Middle frontal gyrus (tissue), 1 donor: ENCODE results near the gene FEM1C.

Experiments
- DNase-seq: peaks from one replicate; pipeline ENCODE4 v3.0.0-alpha.2; 2015; ENCODE audit warnings: low spot score; ENCODE audit errors: extremely low spot score

FEM1C gene

GRCh38 chr5:115558388-115558956 is 13.9 kb upstream of the FEM1C start:
- no peak for DNase-seq

- no peak for DNase-seq
Measured at GRCh38 chr5:115557667-115558387, 13.3 kb upstream of the FEM1C start.

- no peak for DNase-seq
Measured at GRCh38 chr5:115556276-115556675, 11.7 kb upstream of the FEM1C start.

- no peak for DNase-seq
Measured at GRCh38 chr5:115555084-115555633, 10.6 kb upstream of the FEM1C start.

DNA sequence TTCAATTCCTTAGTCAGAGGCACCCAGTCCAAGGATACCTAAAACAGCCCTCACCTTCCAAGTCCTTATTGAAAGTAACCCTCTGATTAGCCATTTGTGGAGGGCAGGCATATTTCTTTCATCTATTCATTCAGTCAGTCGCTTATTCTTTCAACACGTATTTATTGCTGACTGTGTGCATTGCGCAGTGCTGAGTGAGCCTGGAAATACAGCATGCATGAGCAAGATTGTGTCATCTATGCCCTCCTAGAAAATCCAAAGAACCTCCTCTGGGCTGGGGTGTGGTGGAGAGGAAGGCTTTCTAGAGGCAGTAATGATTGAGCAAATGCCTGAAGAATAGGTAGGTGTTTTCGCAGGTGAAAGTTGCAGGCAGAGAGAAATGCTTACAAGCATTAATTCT is 8.5 kb upstream of the FEM1C start:
- DNase-seq, result no peak

DNA sequence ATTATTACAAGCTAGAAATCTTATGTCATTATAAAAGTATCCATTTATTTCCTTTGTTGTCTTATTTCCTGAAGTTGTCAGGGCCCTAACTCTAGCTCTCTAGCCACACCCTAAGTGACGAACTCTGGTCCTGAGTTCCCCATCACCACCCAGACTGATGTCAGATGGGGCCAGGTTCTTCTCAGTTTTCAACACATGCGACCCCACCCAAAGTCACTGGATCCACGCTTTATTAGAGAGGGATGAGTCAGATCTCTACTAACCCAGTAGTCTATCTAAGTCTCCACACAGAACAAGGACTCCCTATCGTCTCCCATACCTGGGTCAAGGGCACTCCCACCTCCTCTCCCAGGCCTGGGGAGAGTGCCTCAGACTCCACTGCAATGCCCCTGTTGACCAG is 6.8 kb upstream of the FEM1C start:
- no peak for DNase-seq

- no peak for DNase-seq
Measured at GRCh38 chr5:115549154-115549553, 4.6 kb upstream of the FEM1C start.

DNA sequence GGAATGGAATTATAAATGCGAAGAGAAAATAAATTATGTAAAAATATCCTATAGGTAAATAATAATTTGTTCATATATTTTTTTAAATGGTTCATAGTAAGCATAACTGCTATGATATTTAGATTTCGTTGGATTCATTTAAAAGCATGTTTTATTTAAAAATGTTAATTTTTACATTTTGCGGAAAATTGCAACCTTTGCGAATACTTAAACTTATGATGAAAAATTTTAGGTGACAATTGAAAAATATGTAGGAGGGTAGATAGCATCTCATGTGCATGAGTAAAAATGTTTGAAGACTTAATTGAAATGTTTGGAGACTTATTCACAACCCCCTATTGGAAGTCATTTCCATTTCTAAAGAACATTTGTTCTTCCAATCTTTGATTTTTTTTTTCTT is 4.1 kb upstream of the FEM1C start:
- no peak for DNase-seq

DNA sequence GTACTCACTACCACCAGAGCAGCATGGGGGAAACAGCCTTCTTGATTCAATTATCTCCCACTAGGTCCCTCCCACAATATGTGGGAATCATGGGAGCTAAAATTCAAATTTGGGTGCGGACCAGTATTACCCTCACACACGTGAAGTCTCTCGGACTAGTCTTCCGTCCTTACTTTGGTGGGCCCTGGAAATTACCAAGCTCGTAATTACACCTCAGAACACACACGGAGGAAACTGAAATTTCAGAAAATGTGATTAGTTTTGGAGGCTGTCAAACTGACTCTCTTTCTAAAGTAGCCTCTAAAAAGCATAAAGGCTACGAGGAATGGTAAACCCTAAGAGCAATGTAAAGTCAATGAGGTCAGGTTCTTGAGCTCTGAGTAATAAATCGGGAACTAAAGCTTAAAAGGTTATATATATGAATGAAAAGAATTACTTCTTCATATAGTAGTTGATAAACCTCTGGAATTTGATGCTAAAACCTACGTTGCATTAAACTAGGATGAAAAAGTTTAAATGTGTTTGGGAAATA is 842 bp upstream of the FEM1C start:
- no peak for DNase-seq

GRCh38 chr5:115544043-115544435 is 536 bp downstream of the FEM1C start:
- DNase-seq, result no peak

DNA sequence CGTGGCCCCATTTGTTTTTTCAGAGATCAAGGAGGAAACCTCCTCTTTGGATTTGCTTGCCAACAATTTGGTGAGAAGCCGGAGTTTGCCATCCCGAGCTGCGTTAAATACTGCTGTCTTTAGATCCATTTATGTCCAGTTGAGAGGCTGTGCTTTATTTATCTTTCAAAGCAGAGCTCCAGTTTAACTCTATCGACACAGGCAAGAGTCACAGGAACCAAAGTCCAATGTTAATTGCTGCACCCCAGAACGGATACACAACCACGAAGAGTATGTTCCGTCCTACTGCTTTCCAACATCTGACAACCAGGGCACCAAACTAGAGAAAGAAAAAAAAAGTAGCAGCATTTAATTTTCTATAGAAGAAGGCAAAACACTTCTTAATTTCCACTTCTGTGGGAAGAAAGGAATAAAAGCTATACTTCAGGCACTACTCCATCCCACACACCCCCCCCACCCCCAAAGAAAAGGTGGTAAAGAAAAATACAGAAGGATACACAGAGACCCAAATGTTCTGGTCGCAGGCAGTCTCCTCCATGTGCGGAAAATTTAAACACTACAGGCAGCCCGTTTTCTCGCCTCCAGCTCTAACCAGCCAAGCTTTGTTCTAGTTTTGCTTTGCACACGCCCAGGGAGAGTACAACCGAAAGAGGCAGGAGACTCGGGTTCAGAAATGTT is 1.1 kb downstream of the FEM1C start:
- no peak for DNase-seq

DNA sequence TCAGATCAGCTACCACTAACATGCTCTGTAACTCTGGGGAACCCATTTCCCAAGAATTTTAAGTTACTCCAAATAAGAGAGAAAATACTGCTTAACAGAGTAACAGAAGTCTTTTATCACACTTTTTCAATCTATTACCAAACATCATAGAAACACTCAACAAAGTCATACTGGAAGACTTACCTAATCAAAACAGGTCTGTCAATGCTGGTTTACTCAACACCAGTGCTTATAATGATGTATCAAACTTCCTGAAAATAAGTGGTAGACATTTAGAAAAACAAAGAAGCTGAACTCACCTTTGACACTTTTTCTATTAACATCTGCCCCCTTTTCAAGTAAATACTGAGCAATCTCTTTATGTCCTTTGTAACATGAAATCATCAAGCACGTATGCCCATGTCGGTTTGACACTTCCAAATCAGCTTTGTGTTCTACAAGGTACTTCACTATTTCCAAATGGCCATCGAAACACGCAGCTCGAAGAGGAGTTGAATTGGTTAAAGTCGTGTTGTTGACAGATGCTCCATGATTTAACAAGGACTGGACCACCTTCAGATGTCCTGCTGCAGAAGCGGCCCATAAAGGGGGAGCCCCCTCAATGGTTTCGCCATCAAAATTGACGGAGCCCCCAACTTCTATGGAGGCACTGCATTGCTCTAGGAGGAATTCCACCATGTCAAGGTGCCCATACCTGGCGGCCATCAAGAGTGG is 1.8 kb downstream of the FEM1C start:
- DNase-seq, result no peak

DNA sequence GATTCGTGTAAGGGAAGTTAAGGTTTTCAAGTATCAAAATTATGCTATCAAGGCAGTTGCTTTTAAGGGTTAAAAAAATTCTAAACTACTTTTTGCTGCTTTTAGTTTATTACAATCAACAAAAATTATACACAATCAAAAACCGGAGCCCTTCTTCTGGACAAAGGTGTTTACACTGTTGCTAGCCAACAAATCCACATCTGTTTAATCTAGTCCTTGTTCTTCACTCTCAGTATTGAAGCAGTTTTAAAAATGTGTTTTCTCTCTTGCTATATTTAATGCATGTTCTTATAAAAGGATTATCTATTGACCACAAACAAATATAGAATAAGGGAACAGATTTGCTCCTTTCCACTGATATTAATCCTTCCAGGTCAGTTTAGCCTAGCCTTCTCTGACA is 2.5 kb downstream of the FEM1C start:
- DNase-seq, result no peak

GRCh38 chr5:115541611-115542010 is 3.0 kb downstream of the FEM1C start:
- no peak for DNase-seq

- DNase-seq, result no peak
Measured at GRCh38 chr5:115535479-115536035, 9.0 kb downstream of the FEM1C start.

DNA sequence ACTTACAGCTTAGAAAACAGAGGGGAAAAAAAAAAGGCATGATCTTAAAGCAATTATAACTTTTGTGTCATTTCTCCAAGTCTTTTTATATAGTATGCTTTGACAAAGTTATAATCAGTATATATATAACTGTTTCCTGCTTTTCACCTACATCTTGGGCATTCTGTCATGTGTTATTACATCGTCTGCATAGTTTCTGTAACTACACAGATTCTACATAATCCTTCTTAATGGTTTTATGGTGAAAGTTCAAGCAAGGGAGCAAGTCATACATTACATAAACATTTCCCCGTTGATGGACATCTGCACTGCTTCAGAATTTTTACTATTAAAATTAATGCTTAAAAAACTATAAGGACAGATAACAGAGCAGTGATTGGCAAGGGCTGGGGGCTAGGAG is 12.1 kb downstream of the FEM1C start:
- DNase-seq, result no peak

GRCh38 chr5:115531787-115532367 is 12.7 kb downstream of the FEM1C start:
- no peak for DNase-seq

DNA sequence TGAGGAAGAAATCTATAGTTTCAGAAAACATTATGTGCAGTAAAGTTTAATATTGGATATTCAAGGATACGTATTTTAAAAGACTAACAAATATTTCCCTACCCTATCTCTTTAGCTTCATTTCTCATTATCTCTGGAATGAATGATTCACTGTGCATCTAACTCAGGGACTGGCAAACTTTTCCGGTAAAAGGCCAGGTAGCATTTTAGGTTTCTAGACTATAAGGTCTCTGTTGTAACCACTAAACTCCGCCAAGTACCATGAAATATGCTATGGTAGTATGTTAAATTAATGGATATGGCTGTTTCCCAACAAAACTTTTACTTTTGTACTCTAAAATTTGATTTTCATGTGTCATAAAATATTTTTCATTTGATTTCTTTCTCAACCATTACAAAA is 13.2 kb downstream of the FEM1C start:
- DNase-seq, result no peak

DNA sequence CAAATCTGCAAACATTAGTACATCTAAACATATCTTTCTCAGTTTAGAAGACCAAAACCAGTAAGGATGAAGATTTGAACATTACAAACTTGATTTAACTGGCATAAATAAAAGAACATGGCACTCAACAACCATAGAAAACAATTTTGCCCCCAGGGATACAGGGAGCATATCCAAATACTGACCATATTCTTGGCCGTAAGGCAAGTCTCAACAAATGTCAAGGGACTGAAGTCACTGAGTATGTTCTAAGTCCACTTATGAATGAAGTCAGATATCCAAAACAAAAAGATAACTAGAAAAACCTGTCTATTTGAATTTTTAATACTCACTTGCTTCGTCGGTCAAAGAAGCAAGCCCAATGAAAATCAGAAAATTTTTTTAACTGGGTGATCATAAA is 14.1 kb downstream of the FEM1C start:
- DNase-seq, result no peak

DNA sequence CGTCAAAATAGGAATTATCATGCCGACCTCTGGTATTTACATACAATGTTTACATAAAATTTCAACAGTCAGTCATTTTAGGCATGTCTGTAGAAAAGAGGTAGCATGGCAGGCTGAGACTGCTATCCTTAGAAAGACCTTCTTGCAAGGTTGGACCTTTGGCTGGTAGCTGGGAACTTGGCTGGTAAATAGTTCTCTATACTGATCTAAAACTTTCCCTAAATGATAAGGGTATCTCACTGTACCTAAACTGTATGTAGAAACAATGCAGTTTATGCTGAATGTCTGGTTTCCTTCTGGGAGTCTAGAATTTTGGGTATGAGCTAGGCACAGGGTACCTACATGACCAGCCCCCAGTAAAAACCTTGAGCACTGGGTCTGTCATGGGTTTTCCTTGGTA is 18.0 kb downstream of the FEM1C start:
- no peak for DNase-seq
